SH-SY5Y (cell line): Measurements from ENCODE around the gene KIF21A.

Experiments used
- GATA2 ChIP-seq: IDR thresholded peaks from 2 replicates; pipeline ENCODE4 v1.6.1; 2011; ENCODE audit warnings: mild to moderate bottlenecking, low read depth, low read length
- GATA3 ChIP-seq: IDR thresholded peaks from 2 replicates; pipeline ENCODE4 v1.6.1; 2011; ENCODE audit warnings: low read depth, mild to moderate bottlenecking, low read length, moderate library complexity

DNA sequence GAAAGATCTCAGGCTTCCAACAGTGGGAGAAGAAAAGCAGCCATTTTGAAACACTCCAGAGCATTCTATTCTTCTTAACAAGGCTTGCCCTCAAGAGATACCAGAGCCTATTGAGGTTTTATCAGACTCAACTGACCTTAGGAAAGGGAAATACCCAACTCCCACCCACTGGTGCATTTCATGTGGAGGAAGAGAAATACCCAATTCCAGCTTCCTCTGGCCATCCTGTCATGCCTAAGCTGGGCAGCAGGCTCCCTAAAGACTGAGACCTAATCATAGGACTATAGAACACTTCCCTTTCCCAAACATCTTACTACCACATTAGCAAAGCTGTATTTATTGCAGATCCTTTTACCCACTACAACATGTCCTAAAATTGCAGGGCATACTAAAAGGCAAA, 164.5 kb downstream of the KIF21A start:
- TF ChIP-seq GATA2: no peak
- TF ChIP-seq GATA3: no peak
